NCI-H1105 (cell line): ENCODE measurements around the gene SOAT2.
"Not testable (repeated sequence)": the region's sequence is repeated elsewhere in the genome, so short reads cannot be mapped to it uniquely, and the experiment has no call there.

Experiments used
- DNase-seq: peaks from one replicate; lab custom pipeline; 2025; lab: John Stamatoyannopoulos, UW

The SOAT2 gene

GRCh38 chr12:53079226-53080117 lies 23.8 kb upstream of the SOAT2 start, which contains the start of gene SPRYD3:
Gene SPRYD3, minus strand, starts transcription at chr12:53079390. Its CDS starts 57 bp downstream, at chr12:53079333.
- peak; percentile 84 for DNase-seq

GRCh38 chr12:53082637-53083175 lies 20.6 kb upstream of the SOAT2 start:
- DNase-seq, result no peak

GRCh38 chr12:53086361-53086760 lies 16.9 kb upstream of the SOAT2 start:
- no peak for DNase-seq

- DNase-seq, result no peak
These were observed 13.2 kb upstream of the SOAT2 start for GRCh38 chr12:53090105-53090504.

GRCh38 chr12:53090554-53090953 lies 12.7 kb upstream of the SOAT2 start:
- no peak for DNase-seq

GRCh38 chr12:53091756-53092155 lies 11.5 kb upstream of the SOAT2 start:
- no peak for DNase-seq

GRCh38 chr12:53093777-53094393 lies 9.4 kb upstream of the SOAT2 start:
- no peak for DNase-seq

GRCh38 chr12:53094394-53094787 lies 8.9 kb upstream of the SOAT2 start:
- DNase-seq, result no peak

- DNase-seq, result not testable (repeated sequence)
These were observed 8.3 kb upstream of the SOAT2 start for GRCh38 chr12:53094796-53095595.

- not testable (repeated sequence) for DNase-seq
These were observed 7.7 kb upstream of the SOAT2 start for GRCh38 chr12:53095596-53095895.

- DNase-seq, result no peak
These were observed 7.1 kb upstream of the SOAT2 start for GRCh38 chr12:53096089-53096741.

GRCh38 chr12:53096759-53097158 lies 6.5 kb upstream of the SOAT2 start:
- DNase-seq, result no peak

- DNase-seq, result no peak
These were observed 6.1 kb upstream of the SOAT2 start for GRCh38 chr12:53097207-53097563.

- peak; percentile 32 for DNase-seq
These were observed 5.5 kb upstream of the SOAT2 start, which contains the start of gene IGFBP6 for GRCh38 chr12:53097564-53098353. Gene IGFBP6, plus strand, starts transcription at chr12:53097667. Its CDS starts 51 bp downstream, at chr12:53097718.

- DNase-seq, result no peak
These were observed 4.8 kb upstream of the SOAT2 start for GRCh38 chr12:53098354-53098981.

- peak; percentile 38 for DNase-seq
These were observed 4.0 kb upstream of the SOAT2 start for GRCh38 chr12:53099071-53099882.

- DNase-seq, result no peak
These were observed 2.7 kb upstream of the SOAT2 start for GRCh38 chr12:53100466-53101151.

GRCh38 chr12:53101266-53101665 lies 2.0 kb upstream of the SOAT2 start:
- no peak for DNase-seq
